Mesothelial cell of epicardium (in vitro differentiated cells): ENCODE measurements around the gene CCR7. TPM values are rescaled to one million over a fixed set of nuclear protein-coding genes. Genes with fewer than 3 reads are reported as not detected.

ENCODE experiments used
- DNase-seq, 2 experiments: peaks; one replicate each; pipeline ENCODE4 v3.0.0; 2021; ENCODE audit warnings: low spot score in 2 of 2; ENCODE audit not compliant: unreplicated experiment in 2 of 2
- H3K27ac Mint-ChIP-seq: 2 replicates; pipeline ENCODE4 v1.8.0; 2021; ENCODE audit warnings: mixed read lengths
- H3K27me3 Mint-ChIP-seq: 2 replicates; pipeline ENCODE4 v1.8.0; 2021; ENCODE audit warnings: low read depth, mixed read lengths
- H3K36me3 Mint-ChIP-seq: 2 replicates; pipeline ENCODE4 v1.8.0; 2021; ENCODE audit warnings: mixed read lengths
- H3K4me1 Mint-ChIP-seq: 2 replicates; pipeline ENCODE4 v1.8.0; 2021; ENCODE audit warnings: mixed read lengths
- H3K4me3 Mint-ChIP-seq: 2 replicates; pipeline ENCODE4 v1.8.0; 2021; ENCODE audit warnings: mild to moderate bottlenecking, moderate library complexity, mixed read lengths
- H3K9me3 Mint-ChIP-seq: 2 replicates; pipeline ENCODE4 v1.8.0; 2021; ENCODE audit warnings: mixed read lengths
- CTCF ChIP-seq: fragments of 200-600 bp; sonication (generic); IDR thresholded peaks from one replicate; pipeline ENCODE4 v1.5.0; 2021; ENCODE audit warnings: antibody characterized with exemption; ENCODE audit not compliant: unreplicated experiment
- total RNA-seq: library from RNA; stranded (reverse); gene quantifications from 3 replicates; pipeline ENCODE4 v1.2.1, GENCODE V29; 2021

The CCR7 gene
- total RNA-seq, 1 donor from 2014 or later, result 0.09 TPM

GRCh38 chr17:40561294-40561870 is 3.9 kb downstream of the CCR7 start:
- peak in 1 of 2 experiments; percentile 9 for DNase-seq
- H3K4me1 Mint-ChIP-seq, result peaks cover 25% of the 10 kb centered on the region
- no peak overlapping the region for H3K4me3 Mint-ChIP-seq
- peaks cover 30% of the 10 kb centered on the region for H3K27me3 Mint-ChIP-seq
- TF ChIP-seq CTCF, result no peak
- no peak overlapping the region for H3K27ac Mint-ChIP-seq
- no peaks in the 10 kb centered on the region for H3K9me3 Mint-ChIP-seq
- no peaks in the 10 kb centered on the region for H3K36me3 Mint-ChIP-seq

GRCh38 chr17:40560592-40561293 is 4.5 kb downstream of the CCR7 start:
- peak; percentile 7 to 29 for DNase-seq
- H3K9me3 Mint-ChIP-seq, result no peaks in the 10 kb centered on the region
- H3K4me1 Mint-ChIP-seq, result peaks cover 25% of the 10 kb centered on the region
- no peak overlapping the region for H3K4me3 Mint-ChIP-seq
- H3K36me3 Mint-ChIP-seq, result no peaks in the 10 kb centered on the region
- peaks cover 30% of the 10 kb centered on the region for H3K27me3 Mint-ChIP-seq
- no peak for TF ChIP-seq CTCF
- H3K27ac Mint-ChIP-seq, result no peak overlapping the region

- Mint-ChIP-seq H3K27ac (peak overlapping the region; percentile 86), H3K4me3 (no peak overlapping the region), H3K27me3 (peaks cover 30% of the 10 kb centered on the region), H3K4me1 (peaks cover 25% of the 10 kb centered on the region), H3K36me3 (no peaks in the 10 kb centered on the region), H3K9me3 (no peaks in the 10 kb centered on the region)
- TF ChIP-seq CTCF, result peak; percentile 84
- peak; percentile 74 to 96 for DNase-seq
Measured at GRCh38 chr17:40559954-40560591, 5.2 kb downstream of the CCR7 start.

- peak in 1 of 2 experiments; percentile 34 for DNase-seq
- Mint-ChIP-seq H3K27ac (peak overlapping the region; percentile 86), H3K27me3 (peaks cover 26% of the 10 kb centered on the region)
Measured at GRCh38 chr17:40559564-40559916, 5.7 kb downstream of the CCR7 start.

GRCh38 chr17:40558890-40559563 is 6.2 kb downstream of the CCR7 start:
- peaks cover 23% of the 10 kb centered on the region for H3K27me3 Mint-ChIP-seq
- no peak overlapping the region for H3K4me3 Mint-ChIP-seq
- peak overlapping the region; percentile 68 for H3K27ac Mint-ChIP-seq
- H3K4me1 Mint-ChIP-seq, result peaks cover 30% of the 10 kb centered on the region
- no peaks in the 10 kb centered on the region for H3K36me3 Mint-ChIP-seq
- no peak for TF ChIP-seq CTCF
- peak; percentile 6 to 34 for DNase-seq
- H3K9me3 Mint-ChIP-seq, result no peaks in the 10 kb centered on the region

More at GRCh38 chr17:40559564-40559916, 5.7 kb downstream of the CCR7 start:
- no peak for TF ChIP-seq CTCF
- no peaks in the 10 kb centered on the region for H3K36me3 Mint-ChIP-seq
- H3K9me3 Mint-ChIP-seq, result no peaks in the 10 kb centered on the region
- H3K4me3 Mint-ChIP-seq, result no peak overlapping the region
- H3K4me1 Mint-ChIP-seq, result peaks cover 25% of the 10 kb centered on the region
